GM21619 (cell line): ENCODE data around the gene SYT11.

Source experiments
- ATAC-seq: cut with Tn5 transposase; IDR thresholded peaks from one replicate; pipeline ENCODE4 v1.9.1; 2021; ENCODE audit not compliant: unreplicated experiment

Gene SYT11

GRCh38 chr1:155934097-155934935, 74.9 kb downstream of the SYT11 start, which contains the start of gene KHDC4:
KHDC4 (minus strand) TSS chr1:155934413; CDS start chr1:155934373, 40 bp downstream.
- peak; percentile 94 for ATAC-seq
